Uterus (tissue), 4 donors: ENCODE results near the gene PID1. TPM values are rescaled to one million over a fixed set of nuclear protein-coding genes. Genes with fewer than 3 reads are reported as not detected.

Experiments used
- DNase-seq, 2 donors: peaks; one replicate each; pipeline ENCODE4 v3.0.0-alpha.2; 2019 to 2020
- H3K27ac ChIP-seq, 2 donors: fragments of 200-600 bp; sonication (generic); 1 replicate in 1 of 2; 2 replicates in 1 of 2; pipeline ENCODE4 v1.5.1; 2016 to 2018
- H3K27me3 ChIP-seq, 2 donors: fragments of 200-600 bp; sonication (generic); one replicate each; pipeline ENCODE4 v1.5.1; 2018 to 2019; ENCODE audit warnings: control low read depth in 1 of 2
- H3K36me3 ChIP-seq, 2 donors: fragments of 200-600 bp; sonication (generic); one replicate each; pipeline ENCODE4 v1.5.1; 2019; ENCODE audit warnings: control low read depth in 1 of 2
- H3K4me1 ChIP-seq, 2 donors: fragments of 200-600 bp; sonication (generic); one replicate each; pipeline ENCODE4 v1.5.1; 2018 to 2019; ENCODE audit warnings: control low read depth in 1 of 2
- H3K4me3 ChIP-seq, 2 donors: fragments of 200-600 bp; sonication (generic); 1 replicate in 1 of 2; 2 replicates in 1 of 2; pipeline ENCODE4 v1.5.1; 2018 to 2019; ENCODE audit warnings: mild to moderate bottlenecking in 1 of 2
- H3K9me3 ChIP-seq, 2 donors: fragments of 200-600 bp; sonication (generic); one replicate each; pipeline ENCODE4 v1.5.1; 2019; ENCODE audit warnings: control low read depth in 1 of 2
- CTCF ChIP-seq, 4 experiments: fragments of 200-600 bp in 2 of 4; fragments of 450-650 bp in 2 of 4; sonication (generic) in 2 of 4; IDR thresholded peaks; one replicate each; pipeline ENCODE4 v1.5.1; 2016 to 2019; ENCODE audit warnings: antibody characterized with exemption in 4 of 4, mild to moderate bottlenecking in 2 of 4, moderate library complexity in 1 of 4
- POLR2A ChIP-seq, 2 donors: fragments of 450-650 bp; IDR thresholded peaks; one replicate each; pipeline ENCODE4 v1.6.1; 2016; ENCODE audit warnings: antibody characterized with exemption in 2 of 2, mild to moderate bottlenecking in 1 of 2, moderate library complexity in 1 of 2
- intact Hi-C: fragments of 100-400 bp; cut with DNase I; formaldehyde crosslinking; loops from one replicate; pipeline ENCODE4 v1.15.1; 2023; ENCODE audit warnings: low total_unique reads
- total RNA-seq, 4 donors: library from RNA; depleted of rRNA in 3 of 4; stranded (reverse); fragments of >200 nt in 3 of 4; gene quantifications; one replicate each; pipeline versions ENCODE4 v1.1.0 to v1.2.4, GENCODE V29; 2014 to 2023
- donor health status: DM: yes; HTN: yes; CAD: no.

Gene PID1
- total RNA-seq: 10 to 100 TPM; 26.4 to 48.5 (median 37.1) TPM

- H3K4me1 ChIP-seq: peaks cover 0 to 3% of the 10 kb centered on the region in 2 donors
- intact Hi-C loops: no loop called here
- H3K36me3 ChIP-seq: no peaks in the 10 kb centered on the region
- H3K4me3 ChIP-seq: peak within 1 kb of the TSS; percentile 61 to 93
- no peaks in the 10 kb centered on the region for H3K27me3 ChIP-seq
- H3K9me3 ChIP-seq: no peaks in the 10 kb centered on the region
- TF ChIP-seq CTCF (IDR thresholded peaks at IDR 0.05) (no peak), POLR2A (IDR thresholded peaks at IDR 0.05) (peak; percentile 11 to 71)
- peak; percentile 25 to 41 for DNase-seq
- H3K27ac ChIP-seq: peak within 1 kb of the TSS; percentile 77 to 87
Measured at GRCh38 chr2:229270551-229271410, at the start of gene PID1. PID1 (minus strand) TSS chr2:229271287; CDS start chr2:229271043, 244 bp downstream.

GRCh38 chr2:229319558-229319957 lies 48.5 kb upstream of the PID1 start:
- Histone ChIP-seq H3K27ac (no peak overlapping the region), H3K4me1 (no peaks in the 10 kb centered on the region), H3K9me3 (no peaks in the 10 kb centered on the region), H3K36me3 (no peaks in the 10 kb centered on the region), H3K4me3 (no peak overlapping the region), H3K27me3 (no peaks in the 10 kb centered on the region)
- DNase-seq: no peak
- TF ChIP-seq CTCF (IDR thresholded peaks at IDR 0.05): no peak
- intact Hi-C loops: no loop called here

GRCh38 chr2:229314117-229314516 lies 43.0 kb upstream of the PID1 start:
- H3K4me1 ChIP-seq: no peaks in the 10 kb centered on the region
- no peak for DNase-seq
- peak overlapping the region in 1 of 2 donors; percentile 62 for H3K27ac ChIP-seq
- no peak for TF ChIP-seq POLR2A (IDR thresholded peaks at IDR 0.05)
- no peak for TF ChIP-seq CTCF (IDR thresholded peaks at IDR 0.05)
- no peak overlapping the region for H3K4me3 ChIP-seq
- no peaks in the 10 kb centered on the region for H3K9me3 ChIP-seq
- H3K27me3 ChIP-seq: no peaks in the 10 kb centered on the region
- intact Hi-C loops: no loop called here
- H3K36me3 ChIP-seq: no peaks in the 10 kb centered on the region

- no peak for DNase-seq
- Histone ChIP-seq H3K9me3 (no peaks in the 10 kb centered on the region), H3K4me3 (no peak overlapping the region), H3K36me3 (no peaks in the 10 kb centered on the region), H3K27ac (peak overlapping the region; percentile 48 to 62), H3K4me1 (no peaks in the 10 kb centered on the region), H3K27me3 (no peaks in the 10 kb centered on the region)
- TF ChIP-seq CTCF (IDR thresholded peaks at IDR 0.05): no peak
- no peak for TF ChIP-seq POLR2A (IDR thresholded peaks at IDR 0.05)
- intact Hi-C loops: no loop called here
Measured at GRCh38 chr2:229313591-229313990, 42.5 kb upstream of the PID1 start.

- H3K36me3 ChIP-seq: no peaks in the 10 kb centered on the region
- no peaks in the 10 kb centered on the region for H3K9me3 ChIP-seq
- no peak overlapping the region for H3K27ac ChIP-seq
- DNase-seq: no peak
- no peaks in the 10 kb centered on the region for H3K4me1 ChIP-seq
- TF ChIP-seq POLR2A (IDR thresholded peaks at IDR 0.05): no peak
- H3K4me3 ChIP-seq: no peak overlapping the region
- H3K27me3 ChIP-seq: no peaks in the 10 kb centered on the region
- intact Hi-C loops: no loop called here
Measured at GRCh38 chr2:229301237-229301636, 30.1 kb upstream of the PID1 start.
